GM13976 (cell line): ENCODE data around the gene JPT1.
A peak's percentile ranks its signal among the peaks of the same experiment; 100 is the strongest.
"Not testable (repeated sequence)": the region's sequence is repeated elsewhere in the genome, so short reads cannot be mapped to it uniquely, and the experiment has no call there.

Source experiments
- DNase-seq: peaks from one replicate; pipeline ENCODE4 v3.0.0; 2012; ENCODE audit warnings: low spot score
- CTCF ChIP-seq: IDR thresholded peaks from 2 replicates; pipeline ENCODE4 v1.5.1; 2012; ENCODE audit warnings: borderline replicate concordance, mild to moderate bottlenecking; ENCODE audit not compliant: insufficient read depth; ENCODE audit errors: extremely low read depth, missing control alignments, control extremely low read depth
- in situ Hi-C: fragments of 300-500 bp; cut with MboI; formaldehyde crosslinking; loops from one replicate; pipeline ENCODE4 v1.12.0; 2022; ENCODE audit warnings: low sequenced_read_pairs, mixed read lengths, inconsistent platforms; ENCODE audit not compliant: unreplicated experiment

JPT1 gene

GRCh38 chr17:75128694-75129505 lies 25.4 kb downstream of the JPT1 start:
- no peak for DNase-seq
- in situ Hi-C loops = no loop called here
- TF ChIP-seq CTCF = no peak

GRCh38 chr17:75127936-75128335 lies 26.4 kb downstream of the JPT1 start:
- in situ Hi-C loops, DNase-seq: not testable (repeated sequence)

GRCh38 chr17:75126954-75127353 lies 27.4 kb downstream of the JPT1 start:
- in situ Hi-C loops = no loop called here
- no peak for TF ChIP-seq CTCF
- no peak for DNase-seq

- in situ Hi-C loops = no loop called here
These were observed 28.3 kb downstream of the JPT1 start for GRCh38 chr17:75125984-75126383.

GRCh38 chr17:75124819-75125162 lies 29.5 kb downstream of the JPT1 start:
- no peak for TF ChIP-seq CTCF
- in situ Hi-C loops = no loop called here

More at GRCh38 chr17:75125984-75126383, 28.3 kb downstream of the JPT1 start:
- TF ChIP-seq CTCF = no peak
- DNase-seq = peak; percentile 41

GRCh38 chr17:75124041-75124818 lies 30.1 kb downstream of the JPT1 start:
- no peak for TF ChIP-seq CTCF
- in situ Hi-C loops = no loop called here
- DNase-seq = no peak

More at GRCh38 chr17:75124819-75125162, 29.5 kb downstream of the JPT1 start:
- no peak for DNase-seq

GRCh38 chr17:75118307-75118706 lies 36.0 kb downstream of the JPT1 start:
- no peak for DNase-seq
- no peak for TF ChIP-seq CTCF
- in situ Hi-C loops = no loop called here
